Skeletal muscle tissue (tissue), 4 donors: Measurements from ENCODE around the gene MAP2K5. TPM values are rescaled to one million over a fixed set of nuclear protein-coding genes. Genes with fewer than 3 reads are reported as not detected.

ENCODE experiments used
- H3K27ac ChIP-seq: one replicate; pipeline ENCODE4 v1.7.0; 2013; ENCODE audit warnings: mild to moderate bottlenecking, low read depth, low read length, inconsistent platforms
- H3K27me3 ChIP-seq, 3 donors: one replicate each; pipeline ENCODE4 v1.7.0; 2013; ENCODE audit warnings: low read length in 3 of 3; ENCODE audit not compliant: control insufficient read depth in 3 of 3, insufficient read depth in 3 of 3
- H3K36me3 ChIP-seq, 3 donors: one replicate each; pipeline ENCODE4 v1.7.0; 2013; ENCODE audit warnings: low read length in 3 of 3; ENCODE audit not compliant: control insufficient read depth in 3 of 3, insufficient read depth in 3 of 3
- H3K4me1 ChIP-seq, 3 donors: one replicate each; pipeline ENCODE4 v1.7.0; 2013; ENCODE audit warnings: low read length in 3 of 3, mild to moderate bottlenecking in 3 of 3; ENCODE audit not compliant: control insufficient read depth in 3 of 3, insufficient read depth in 3 of 3
- H3K4me3 ChIP-seq, 3 donors: one replicate each; pipeline ENCODE4 v1.7.0; 2013; ENCODE audit warnings: low read length in 3 of 3
- H3K9ac ChIP-seq, 3 donors: one replicate each; pipeline ENCODE4 v1.7.0; 2013; ENCODE audit warnings: low read length in 3 of 3, mild to moderate bottlenecking in 3 of 3, moderate library complexity in 2 of 3, low read depth in 1 of 3
- H3K9me3 ChIP-seq, 3 donors: one replicate each; pipeline ENCODE4 v1.7.0; 2013; ENCODE audit warnings: low read length in 3 of 3; ENCODE audit not compliant: control insufficient read depth in 3 of 3
- total RNA-seq: library from RNA; depleted of rRNA; stranded (reverse); fragments of >200 nt; gene quantifications from one replicate; pipeline ENCODE4 v1.2.3, GENCODE V29; 2014
- donor health status: Osteomylitis.

MAP2K5 gene
- total RNA-seq, 1 donor from 2014 or later = 19.3 TPM

DNA sequence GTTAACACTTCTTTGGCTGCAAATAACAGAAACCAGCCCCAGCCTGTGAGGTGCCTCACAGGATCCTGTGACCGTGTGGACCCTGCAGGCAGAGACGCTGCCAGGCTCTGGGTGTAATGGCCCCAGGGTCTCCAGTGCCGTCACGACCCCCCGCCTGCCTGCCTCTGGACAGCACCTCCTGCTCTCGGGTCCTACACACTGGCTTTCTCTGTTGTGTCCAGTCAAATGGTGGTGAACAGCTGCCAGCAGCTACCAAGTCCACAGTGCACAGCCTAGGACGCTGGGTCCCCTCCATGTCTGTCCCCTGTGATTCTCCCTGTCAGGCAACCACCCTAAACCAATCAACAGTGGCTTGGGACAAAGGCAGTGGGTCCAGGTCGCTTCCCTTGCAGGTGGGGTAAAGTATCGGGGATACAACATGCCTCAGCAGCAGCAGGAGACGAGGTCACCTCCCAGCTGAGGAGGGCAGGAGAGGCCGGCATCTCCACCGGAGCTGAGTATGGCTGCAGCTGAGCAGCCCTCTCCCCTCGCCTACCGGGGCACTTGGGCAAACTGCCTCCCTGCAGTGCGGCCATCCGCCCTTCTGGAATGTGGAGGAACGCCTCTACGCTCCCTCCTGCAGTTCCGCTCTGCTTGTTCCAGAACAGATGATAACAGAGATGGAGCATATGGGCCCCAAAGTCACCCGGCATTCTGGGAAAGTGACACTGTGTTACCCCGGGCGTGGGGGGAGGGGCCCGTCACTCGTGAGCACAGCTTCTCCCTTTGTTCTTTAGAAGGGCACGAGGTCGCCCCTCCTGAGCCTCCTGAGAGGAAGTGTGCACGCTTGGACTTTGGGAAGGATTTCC lies 261.7 kb downstream of the MAP2K5 start:
- Histone ChIP-seq H3K4me1 (no peaks in the 10 kb centered on the region), H3K9ac (no peak overlapping the region), H3K9me3 (no peaks in the 10 kb centered on the region), H3K27ac (no peak overlapping the region), H3K4me3 (no peak overlapping the region), H3K36me3 (peaks cover 0 to 13% (median 2%) of the 10 kb centered on the region in 3 donors), H3K27me3 (no peaks in the 10 kb centered on the region)

DNA sequence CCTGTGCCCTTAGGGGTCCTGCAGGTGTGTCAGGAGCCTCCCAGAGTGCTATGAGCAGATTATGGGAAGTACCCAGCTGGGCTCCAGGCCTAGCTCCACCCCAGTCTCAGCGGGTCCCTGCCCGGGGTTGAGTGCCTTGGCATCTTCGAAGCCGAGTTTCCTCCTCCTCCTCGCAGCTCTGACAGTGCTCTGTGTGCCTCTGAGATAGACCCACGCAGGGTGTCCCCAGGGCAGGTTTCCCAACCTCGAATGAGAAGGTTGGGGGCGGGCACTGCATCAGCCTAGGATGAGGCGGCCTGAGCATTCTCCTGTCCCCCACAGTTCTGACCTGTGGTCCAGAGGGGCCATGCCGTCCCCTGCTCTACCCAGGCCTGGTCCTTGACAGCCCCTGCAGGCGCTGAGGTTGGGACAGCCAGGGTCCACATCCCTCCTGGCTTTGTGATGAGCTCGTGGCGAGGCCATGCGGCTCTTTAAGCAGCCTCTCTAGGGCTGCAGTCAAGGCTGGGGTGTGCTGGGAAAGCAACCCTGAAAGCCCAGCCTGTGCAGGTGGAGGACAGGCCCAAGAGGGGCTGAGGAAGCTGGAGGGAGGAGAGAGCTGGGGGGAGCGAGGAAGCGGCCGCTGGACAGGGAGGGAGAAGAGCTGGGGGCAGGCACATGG lies 262.6 kb downstream of the MAP2K5 start:
- H3K4me1 ChIP-seq = no peaks in the 10 kb centered on the region
- H3K4me3 ChIP-seq = no peak overlapping the region
- no peak overlapping the region for H3K9ac ChIP-seq
- H3K27ac ChIP-seq = no peak overlapping the region
- H3K27me3 ChIP-seq = no peaks in the 10 kb centered on the region
- peaks cover 0 to 13% (median 2%) of the 10 kb centered on the region in 3 donors for H3K36me3 ChIP-seq
- H3K9me3 ChIP-seq = no peaks in the 10 kb centered on the region

DNA sequence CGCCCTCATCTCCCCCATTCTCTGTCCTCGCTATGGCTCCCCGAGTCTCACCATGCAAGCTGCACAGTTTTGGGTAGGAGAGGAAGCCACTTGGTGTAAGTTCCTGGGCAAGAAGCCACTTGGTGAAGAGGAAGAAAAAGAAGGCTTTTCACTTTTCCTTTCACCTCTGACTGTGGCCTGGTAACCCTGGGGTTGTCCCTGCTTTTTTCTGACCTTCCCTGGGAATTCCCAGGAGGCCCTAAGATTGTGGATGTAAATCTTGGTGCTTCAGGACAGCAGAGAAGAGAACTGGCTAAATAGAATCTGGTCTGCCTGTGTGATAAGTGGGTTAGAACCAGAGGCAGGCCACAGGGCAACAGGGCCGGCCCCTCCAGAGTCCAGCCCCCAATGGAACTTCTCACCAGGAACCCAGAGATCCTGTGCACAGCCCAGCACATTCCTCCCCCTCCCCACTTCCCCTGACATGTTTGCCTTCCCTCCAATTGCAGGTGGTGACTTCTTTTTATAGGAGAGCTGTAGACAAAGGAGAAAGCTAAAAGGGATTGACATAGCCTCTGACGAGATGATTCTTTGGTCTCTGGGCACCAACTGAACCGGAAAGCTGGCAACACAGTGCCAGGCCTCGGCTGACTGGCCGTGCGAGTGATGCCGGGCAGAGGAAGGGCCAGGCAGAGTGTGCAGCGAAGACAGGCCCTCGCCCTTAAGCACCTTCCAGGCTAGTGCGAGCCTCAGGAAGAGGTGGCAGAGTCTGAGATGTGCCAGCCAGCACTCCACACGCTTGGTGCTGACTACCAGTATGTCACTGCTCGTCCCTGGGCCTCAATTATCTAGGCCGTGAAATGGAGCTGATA lies 263.4 kb downstream of the MAP2K5 start:
- no peak overlapping the region for H3K27ac ChIP-seq
- H3K4me3 ChIP-seq = no peak overlapping the region
- no peaks in the 10 kb centered on the region for H3K9me3 ChIP-seq
- H3K27me3 ChIP-seq = peaks cover 0 to 4% (median 0%) of the 10 kb centered on the region in 3 donors
- H3K36me3 ChIP-seq = peaks cover 0 to 13% (median 2%) of the 10 kb centered on the region in 3 donors
- H3K9ac ChIP-seq = no peak overlapping the region
- no peaks in the 10 kb centered on the region for H3K4me1 ChIP-seq

DNA sequence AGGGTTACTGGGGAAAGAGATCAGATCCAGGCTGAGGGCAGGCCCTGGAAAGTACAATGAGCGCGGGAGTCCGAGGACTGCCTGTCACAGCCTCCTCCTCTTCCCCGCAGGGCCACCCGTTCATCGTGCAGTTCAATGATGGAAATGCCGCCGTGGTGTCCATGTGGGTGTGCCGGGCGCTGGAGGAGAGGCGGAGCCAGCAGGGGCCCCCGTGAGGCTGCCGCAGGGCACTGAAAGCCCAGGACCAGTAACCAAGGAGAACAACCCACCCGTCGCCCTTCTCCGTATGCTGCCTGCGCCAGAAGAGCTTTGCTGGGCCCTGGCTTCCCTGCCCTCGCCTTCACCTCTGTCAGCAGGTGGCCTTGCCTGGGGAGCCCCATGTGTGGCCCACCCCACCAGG lies 264.0 kb downstream of the MAP2K5 start:
- H3K9ac ChIP-seq = no peak overlapping the region

DNA sequence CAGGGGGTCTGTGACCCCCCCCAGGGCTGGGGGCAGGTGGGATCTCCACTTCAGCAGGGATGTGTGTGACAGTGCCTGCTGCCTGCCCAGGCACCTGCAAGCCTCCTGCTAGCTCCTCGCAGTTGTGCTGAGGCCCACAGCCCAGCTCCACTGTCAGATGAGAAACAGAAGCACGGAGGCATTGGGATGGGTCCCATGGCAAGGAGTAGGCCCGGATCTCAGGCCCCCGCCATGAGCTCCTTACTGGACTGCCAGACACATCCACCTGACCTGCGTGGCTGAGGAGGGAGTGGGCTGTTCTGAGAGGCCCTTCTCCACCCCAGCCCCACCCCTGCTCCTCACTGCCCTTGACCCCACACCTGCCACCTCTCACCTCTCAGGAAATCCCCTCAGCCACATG lies 264.6 kb downstream of the MAP2K5 start:
- Histone ChIP-seq H3K4me1 (no peaks in the 10 kb centered on the region), H3K9me3 (no peaks in the 10 kb centered on the region), H3K27ac (no peak overlapping the region), H3K36me3 (peaks cover 0 to 11% (median 2%) of the 10 kb centered on the region in 3 donors), H3K27me3 (peaks cover 2 to 7% (median 4%) of the 10 kb centered on the region in 3 donors), H3K4me3 (no peak overlapping the region), H3K9ac (no peak overlapping the region)

More for the DNA sequence above, 264.0 kb downstream of the MAP2K5 start:
- H3K27ac ChIP-seq = no peak overlapping the region
- H3K9me3 ChIP-seq = no peaks in the 10 kb centered on the region
- peaks cover 0 to 11% (median 2%) of the 10 kb centered on the region in 3 donors for H3K36me3 ChIP-seq
- H3K4me3 ChIP-seq = no peak overlapping the region
- peaks cover 0 to 7% (median 0%) of the 10 kb centered on the region in 3 donors for H3K27me3 ChIP-seq
- H3K4me1 ChIP-seq = no peaks in the 10 kb centered on the region

DNA sequence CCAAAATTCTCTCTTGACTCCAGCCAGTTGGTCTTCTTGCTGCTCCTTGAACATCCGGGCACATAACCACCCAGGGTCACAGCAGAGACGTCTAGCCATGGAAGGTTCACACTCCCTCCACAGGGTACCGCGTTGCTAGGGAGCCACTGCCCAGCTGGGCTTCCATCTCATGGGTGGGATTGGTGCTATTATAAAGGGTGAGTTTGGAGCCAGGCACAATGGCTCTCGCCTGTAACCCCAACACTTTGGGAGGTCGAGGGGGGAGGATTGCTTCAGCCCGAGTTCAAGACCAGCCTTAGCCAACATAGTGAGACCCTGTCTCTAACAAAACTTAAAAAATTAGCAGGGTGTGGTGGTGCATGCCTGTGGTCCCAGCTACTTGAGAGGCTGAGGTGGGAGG lies 265.3 kb downstream of the MAP2K5 start:
- peaks cover 4 to 7% (median 7%) of the 10 kb centered on the region in 3 donors for H3K27me3 ChIP-seq
- H3K27ac ChIP-seq = no peak overlapping the region
- no peaks in the 10 kb centered on the region for H3K4me1 ChIP-seq
- H3K4me3 ChIP-seq = no peak overlapping the region
- H3K36me3 ChIP-seq = peaks cover 0 to 8% (median 2%) of the 10 kb centered on the region in 3 donors
- H3K9ac ChIP-seq = no peak overlapping the region
- H3K9me3 ChIP-seq = no peaks in the 10 kb centered on the region

DNA sequence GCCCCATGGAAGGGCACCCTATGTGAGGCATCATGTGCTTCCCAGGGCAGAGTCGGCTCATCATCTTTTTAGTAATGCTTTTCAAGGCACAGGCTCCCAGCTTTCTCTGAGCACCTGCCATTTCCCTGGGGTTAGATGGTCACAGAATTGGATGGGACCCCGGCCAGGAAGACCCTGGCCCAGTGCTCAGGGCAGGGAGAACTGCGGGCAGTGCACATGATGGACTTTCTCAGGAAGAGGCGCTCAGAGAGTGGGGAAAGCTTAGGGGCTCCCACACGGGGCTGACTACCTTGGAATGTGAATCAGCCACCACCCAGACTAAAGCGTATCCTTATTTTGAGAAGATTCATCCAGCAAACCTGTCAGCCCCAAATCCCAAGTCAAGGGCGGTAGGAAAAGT lies 266.3 kb downstream of the MAP2K5 start:
- Histone ChIP-seq H3K4me3 (no peak overlapping the region), H3K4me1 (no peaks in the 10 kb centered on the region), H3K9ac (no peak overlapping the region), H3K9me3 (no peaks in the 10 kb centered on the region), H3K27me3 (peaks cover 4 to 10% (median 7%) of the 10 kb centered on the region in 3 donors), H3K36me3 (peaks cover 0 to 7% (median 2%) of the 10 kb centered on the region in 3 donors), H3K27ac (no peak overlapping the region)

DNA sequence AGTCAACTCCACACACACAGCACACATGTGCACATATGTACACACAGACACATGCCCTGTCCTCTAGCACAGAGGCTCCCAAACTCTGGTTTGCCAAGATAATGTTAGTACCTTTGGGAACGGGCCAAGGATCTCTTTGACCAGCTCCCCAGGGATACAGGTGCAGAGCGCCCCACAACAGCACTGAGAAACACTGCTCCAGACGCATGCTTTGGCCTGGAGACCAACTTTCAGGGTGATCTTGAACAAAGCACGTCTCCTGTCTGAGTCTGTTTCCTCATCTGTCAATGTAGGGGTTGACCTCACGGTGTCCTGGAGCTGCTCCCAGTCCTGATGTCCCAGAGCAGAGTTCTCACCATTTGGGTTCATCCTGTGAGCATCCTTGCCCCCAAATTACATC lies 266.9 kb downstream of the MAP2K5 start:
- peaks cover 4 to 10% (median 7%) of the 10 kb centered on the region in 3 donors for H3K27me3 ChIP-seq
- no peak overlapping the region for H3K9ac ChIP-seq
- no peak overlapping the region for H3K27ac ChIP-seq
- H3K36me3 ChIP-seq = peaks cover 0 to 7% (median 2%) of the 10 kb centered on the region in 3 donors
- no peaks in the 10 kb centered on the region for H3K4me1 ChIP-seq
- H3K9me3 ChIP-seq = no peaks in the 10 kb centered on the region
- H3K4me3 ChIP-seq = no peak overlapping the region

DNA sequence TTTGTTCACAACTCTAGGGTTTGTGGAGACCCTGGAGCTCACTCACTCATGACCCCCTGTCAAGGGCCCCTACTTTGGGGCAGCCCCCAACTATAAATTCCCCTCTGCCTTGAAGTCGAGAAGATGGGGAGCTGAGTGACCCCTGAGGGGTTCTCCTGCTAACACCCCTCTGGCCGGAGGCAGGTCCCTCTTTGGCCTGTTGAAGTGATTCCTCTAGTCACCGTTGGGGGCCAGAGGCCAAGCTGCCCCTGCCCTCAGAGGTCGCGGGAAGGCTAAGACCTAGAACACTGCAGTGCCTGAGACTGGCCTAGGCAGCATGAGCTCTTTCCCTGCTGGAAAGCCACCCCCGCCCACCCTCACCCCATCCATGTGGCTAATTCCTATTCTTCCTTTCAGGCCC lies 267.4 kb downstream of the MAP2K5 start:
- Histone ChIP-seq H3K36me3 (peaks cover 0 to 7% (median 2%) of the 10 kb centered on the region in 3 donors), H3K27ac (no peak overlapping the region), H3K4me3 (no peak overlapping the region)

More for the DNA sequence above, 267.4 kb downstream of the MAP2K5 start:
- Histone ChIP-seq H3K9me3 (no peaks in the 10 kb centered on the region), H3K4me1 (no peaks in the 10 kb centered on the region), H3K27me3 (peaks cover 4 to 10% (median 7%) of the 10 kb centered on the region in 3 donors), H3K9ac (no peak overlapping the region)
